Loucy (cell line): Measurements from ENCODE around the gene ZNRF2.

Source experiments
- H2AFZ ChIP-seq: fragments of 200-600 bp; sonication (generic); 2 replicates; pipeline ENCODE4 v1.6.0; 2016; ENCODE audit warnings: antibody characterized with exemption, mild to moderate bottlenecking, low read length, moderate library complexity
- H3F3A ChIP-seq: fragments of 200-600 bp; 2 replicates; pipeline ENCODE4 v1.6.0; 2016; ENCODE audit warnings: antibody characterized with exemption, low read depth, mild to moderate bottlenecking
- H3K27me3 ChIP-seq: fragments of 200-600 bp; sonication (generic); 2 replicates; pipeline ENCODE4 v1.6.1; 2014; ENCODE audit warnings: low read length, mild to moderate bottlenecking; ENCODE audit not compliant: insufficient read depth, poor library complexity, severe bottlenecking
- H3K36me3 ChIP-seq: fragments of 200-600 bp; sonication (generic); 2 replicates; pipeline ENCODE4 v1.6.1; 2016; ENCODE audit warnings: low read length; ENCODE audit not compliant: insufficient read depth
- H3K4me1 ChIP-seq: fragments of 200-600 bp; sonication (generic); 2 replicates; pipeline ENCODE4 v1.5.1; 2014; ENCODE audit warnings: low read length, mild to moderate bottlenecking; ENCODE audit not compliant: insufficient read depth, poor library complexity, severe bottlenecking
- H3K4me2 ChIP-seq: fragments of 200-600 bp; sonication (generic); 2 replicates; pipeline ENCODE4 v1.6.0; 2014; ENCODE audit warnings: antibody characterized with exemption, low read length, low read depth, mild to moderate bottlenecking; ENCODE audit not compliant: poor library complexity, severe bottlenecking
- H3K4me3 ChIP-seq: fragments of 200-600 bp; sonication (generic); 2 replicates; pipeline ENCODE4 v1.5.1; 2014; ENCODE audit warnings: low read length, mild to moderate bottlenecking, mixed read lengths; ENCODE audit not compliant: poor library complexity, severe bottlenecking
- H3K79me2 ChIP-seq: fragments of 200-600 bp; sonication (generic); 2 replicates; pipeline ENCODE4 v1.6.1; 2014; ENCODE audit warnings: low read length; ENCODE audit not compliant: insufficient read depth
- H3K9ac ChIP-seq: fragments of 200-600 bp; sonication (generic); 2 replicates; pipeline ENCODE4 v1.6.0; 2014; ENCODE audit warnings: mild to moderate bottlenecking, low read depth, low read length, moderate library complexity; ENCODE audit not compliant: poor library complexity, severe bottlenecking
- H3K9me2 ChIP-seq: fragments of 200-600 bp; sonication (generic); replicated peaks from 2 replicates; pipeline ENCODE4 v1.6.1; 2016; ENCODE audit warnings: low read depth, low read length, mixed read lengths
- H3K9me3 ChIP-seq: fragments of 200-600 bp; sonication (generic); 2 replicates; pipeline ENCODE4 v1.6.1; 2014; ENCODE audit warnings: mild to moderate bottlenecking, antibody characterized with exemption, low read length, low read depth; ENCODE audit not compliant: insufficient read depth
- H4K20me1 ChIP-seq: fragments of 200-600 bp; sonication (generic); 2 replicates; pipeline ENCODE4 v1.6.0; 2014; ENCODE audit warnings: antibody characterized with exemption, low read length, mild to moderate bottlenecking; ENCODE audit not compliant: insufficient read depth, poor library complexity, severe bottlenecking
- CTCF ChIP-seq: fragments of 200-600 bp; sonication (generic); conservative IDR thresholded peaks from 2 replicates; pipeline ENCODE4 v1.5.1; 2014; ENCODE audit warnings: mild to moderate bottlenecking, antibody characterized with exemption, low read length
- EZH2phosphoT487 ChIP-seq: fragments of 200-600 bp; IDR thresholded peaks from 2 replicates; pipeline ENCODE4 v1.6.1; 2018; ENCODE audit warnings: antibody characterized with exemption, mild to moderate bottlenecking, moderate library complexity, borderline replicate concordance

ZNRF2 gene

DNA sequence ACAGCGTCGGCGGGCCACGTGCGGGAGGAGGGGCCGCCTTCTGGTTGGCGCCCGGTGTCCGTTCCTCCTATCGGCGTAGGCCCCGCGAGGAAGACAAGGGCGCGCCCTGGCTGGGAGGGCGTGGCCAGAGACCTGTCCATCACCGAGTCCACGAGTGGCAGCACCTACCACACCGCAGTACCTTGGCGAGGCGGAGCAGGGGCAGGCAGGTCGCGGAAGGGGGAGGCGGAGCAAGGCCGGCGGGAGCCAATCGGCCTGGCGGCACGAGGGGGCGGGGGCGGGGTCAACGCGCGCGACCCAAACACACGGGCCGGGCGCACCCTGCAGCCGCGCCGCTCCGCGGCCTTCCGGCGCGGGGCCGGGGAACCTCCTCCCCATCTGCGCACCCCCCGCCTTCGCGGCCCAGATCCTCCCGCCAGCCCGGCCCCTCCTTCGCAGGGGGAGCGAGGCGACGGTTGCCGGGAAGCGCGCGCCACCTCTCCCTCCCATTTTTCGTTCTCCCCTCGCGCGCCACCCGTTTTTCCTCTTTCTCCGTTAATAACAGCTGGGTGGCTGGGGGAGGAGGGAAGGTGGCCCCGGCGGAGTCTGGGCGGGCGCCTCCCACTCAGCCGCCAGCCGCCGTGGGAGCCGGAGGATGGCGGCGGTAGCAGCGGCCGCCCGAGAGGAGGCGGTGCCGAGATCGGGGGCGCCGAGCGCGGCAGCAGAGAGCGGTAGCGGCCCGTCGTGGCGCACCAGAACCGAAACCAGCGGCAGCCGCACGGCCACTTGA lies at the start of gene ZNRF2:
ZNRF2 (plus strand) TSS at position 300 of the 769 bp plus-strand sequence. CDS start 761 bp downstream, outside the sequence.
- peak; percentile 37; the same call in 1 of the 2 replicates for TF ChIP-seq CTCF
- TF ChIP-seq EZH2phosphoT487: no peak
- 0 out of 2 replicates have a peak, but pooled peaks cover 4% of the 10 kb centered on the region for H3F3A ChIP-seq
- no peaks in the 10 kb centered on the region for H3K27me3 ChIP-seq
- peak within 1 kb of the TSS; percentile 89 for H3K9ac ChIP-seq
- no peaks in the 10 kb centered on the region for H3K9me3 ChIP-seq
- H3K4me2 ChIP-seq: peak within 1 kb of the TSS; percentile 100
- H4K20me1 ChIP-seq: peaks cover 32% of the 10 kb centered on the region
- H3K36me3 ChIP-seq: no peaks in the 10 kb centered on the region; the same call in 1 of the 2 replicates
- peaks cover 35% of the 10 kb centered on the region for H3K4me1 ChIP-seq
- no peaks in the 10 kb centered on the region for H3K9me2 ChIP-seq
- peaks cover 51% of the 10 kb centered on the region for H3K79me2 ChIP-seq
- H2AFZ ChIP-seq: peak within 1 kb of the TSS; percentile 80
- peak within 1 kb of the TSS; percentile 86 for H3K4me3 ChIP-seq

- Histone ChIP-seq H3K4me1 (no peaks in the 10 kb centered on the region), H3K9ac (no peak overlapping the region), H3K4me2 (no peak overlapping the region), H2AFZ (no peak overlapping the region), H3K27me3 (no peaks in the 10 kb centered on the region), H3K9me2 (no peaks in the 10 kb centered on the region), H4K20me1 (no peaks in the 10 kb centered on the region), H3K4me3 (no peak overlapping the region), H3F3A (no peaks in the 10 kb centered on the region), H3K9me3 (no peaks in the 10 kb centered on the region), H3K79me2 (no peaks in the 10 kb centered on the region), H3K36me3 (no peaks in the 10 kb centered on the region)
- TF ChIP-seq EZH2phosphoT487: no peak
- TF ChIP-seq CTCF: no peak
These were observed 47.1 kb upstream of the ZNRF2 start for GRCh38 chr7:30237271-30237695.

- H2AFZ ChIP-seq: no peak overlapping the region
- no peak overlapping the region for H3K9ac ChIP-seq
These were observed 45.5 kb upstream of the ZNRF2 start for GRCh38 chr7:30238721-30239441.

More at GRCh38 chr7:30238721-30239441, 45.5 kb upstream of the ZNRF2 start:
- no peaks in the 10 kb centered on the region for H3K36me3 ChIP-seq
- no peaks in the 10 kb centered on the region for H3K9me2 ChIP-seq
- no peak for TF ChIP-seq EZH2phosphoT487
- TF ChIP-seq CTCF: no peak
- no peaks in the 10 kb centered on the region for H4K20me1 ChIP-seq
- no peaks in the 10 kb centered on the region for H3K4me1 ChIP-seq
- no peak overlapping the region for H3K4me3 ChIP-seq
- H3K79me2 ChIP-seq: no peaks in the 10 kb centered on the region
- no peaks in the 10 kb centered on the region for H3K9me3 ChIP-seq
- H3K4me2 ChIP-seq: no peak overlapping the region
- no peaks in the 10 kb centered on the region for H3K27me3 ChIP-seq
- no peaks in the 10 kb centered on the region for H3F3A ChIP-seq
